GM12875 (cell line): ENCODE results near the gene ADRB2.

Experiments
- H3K4me3 ChIP-seq: one replicate; pipeline ENCODE4 v1.5.1; 2011; ENCODE audit warnings: low read depth, low read length, control low read depth
- TF ChIP-seq, protein P1 (sequence below): IDR thresholded peaks from 2 replicates; pipeline ENCODE4 v1.5.1; 2011; ENCODE audit warnings: low read depth, mild to moderate bottlenecking, control low read depth, inconsistent platforms, low read length, moderate library complexity, borderline replicate concordance; ENCODE audit not compliant: insufficient read depth

The ADRB2 gene

DNA sequence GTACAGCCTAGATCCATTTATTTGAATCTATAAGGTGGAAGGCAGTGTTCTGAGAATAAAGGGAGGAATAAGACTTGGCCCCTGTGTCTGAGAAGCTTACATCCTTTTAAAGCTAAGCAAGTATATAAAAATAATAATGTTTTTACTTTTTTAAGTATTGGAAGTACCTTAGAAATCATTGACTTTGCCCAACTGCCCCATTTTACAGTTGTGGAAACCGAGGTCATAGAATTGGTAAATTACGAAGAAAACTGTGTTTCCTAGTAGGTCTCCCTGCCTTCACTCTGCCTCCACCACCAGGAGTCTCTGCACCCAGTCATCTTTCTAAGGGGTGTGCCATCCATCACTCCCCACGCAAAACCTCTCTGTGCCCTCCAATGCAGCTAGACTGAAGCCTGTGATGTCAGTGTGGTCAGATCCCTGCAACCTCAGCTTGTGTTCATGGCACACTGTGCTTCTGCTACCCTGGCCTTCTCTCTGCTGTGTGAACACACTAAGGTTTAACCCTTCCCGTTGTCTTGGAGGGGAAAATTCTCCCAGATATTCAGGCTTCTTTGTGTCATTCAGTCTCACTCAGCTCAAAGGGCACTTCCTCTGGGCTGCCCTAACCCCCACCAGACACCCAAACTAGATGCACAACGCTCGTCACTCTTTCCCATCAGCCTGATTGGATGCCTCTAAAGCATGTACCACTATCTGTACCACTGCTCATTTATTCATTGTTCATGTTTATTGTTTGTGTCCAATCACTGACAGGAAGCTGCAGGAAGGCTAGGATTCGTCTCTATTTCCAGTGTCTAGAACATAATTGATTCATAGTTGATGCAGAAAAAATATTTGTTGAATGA is 18.2 kb downstream of the ADRB2 start:
- TF ChIP-seq, protein P1, sequence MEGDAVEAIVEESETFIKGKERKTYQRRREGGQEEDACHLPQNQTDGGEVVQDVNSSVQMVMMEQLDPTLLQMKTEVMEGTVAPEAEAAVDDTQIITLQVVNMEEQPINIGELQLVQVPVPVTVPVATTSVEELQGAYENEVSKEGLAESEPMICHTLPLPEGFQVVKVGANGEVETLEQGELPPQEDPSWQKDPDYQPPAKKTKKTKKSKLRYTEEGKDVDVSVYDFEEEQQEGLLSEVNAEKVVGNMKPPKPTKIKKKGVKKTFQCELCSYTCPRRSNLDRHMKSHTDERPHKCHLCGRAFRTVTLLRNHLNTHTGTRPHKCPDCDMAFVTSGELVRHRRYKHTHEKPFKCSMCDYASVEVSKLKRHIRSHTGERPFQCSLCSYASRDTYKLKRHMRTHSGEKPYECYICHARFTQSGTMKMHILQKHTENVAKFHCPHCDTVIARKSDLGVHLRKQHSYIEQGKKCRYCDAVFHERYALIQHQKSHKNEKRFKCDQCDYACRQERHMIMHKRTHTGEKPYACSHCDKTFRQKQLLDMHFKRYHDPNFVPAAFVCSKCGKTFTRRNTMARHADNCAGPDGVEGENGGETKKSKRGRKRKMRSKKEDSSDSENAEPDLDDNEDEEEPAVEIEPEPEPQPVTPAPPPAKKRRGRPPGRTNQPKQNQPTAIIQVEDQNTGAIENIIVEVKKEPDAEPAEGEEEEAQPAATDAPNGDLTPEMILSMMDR: no peak

DNA sequence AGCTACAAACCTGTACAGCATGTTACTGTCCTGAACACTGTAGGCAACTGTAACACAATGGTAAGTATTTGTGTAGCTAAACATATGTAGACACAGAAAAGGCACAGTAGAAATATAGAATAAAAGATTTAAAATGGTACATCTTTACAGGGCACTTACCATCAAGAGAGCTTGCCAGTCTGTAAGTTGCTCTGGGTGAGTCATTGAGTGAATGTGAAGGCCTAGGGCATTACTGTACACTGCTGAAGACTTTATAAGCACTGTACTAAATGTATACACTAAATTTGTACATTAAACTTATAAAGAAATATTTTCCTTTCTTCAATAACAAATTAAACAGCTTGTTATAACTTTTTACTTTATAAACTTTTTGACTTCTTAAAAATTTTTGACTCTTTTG is 20.5 kb downstream of the ADRB2 start:
- TF ChIP-seq, protein P1: no peak
- H3K4me3 ChIP-seq: no peak overlapping the region

More for the DNA sequence above, 18.2 kb downstream of the ADRB2 start:
- no peak overlapping the region for H3K4me3 ChIP-seq

DNA sequence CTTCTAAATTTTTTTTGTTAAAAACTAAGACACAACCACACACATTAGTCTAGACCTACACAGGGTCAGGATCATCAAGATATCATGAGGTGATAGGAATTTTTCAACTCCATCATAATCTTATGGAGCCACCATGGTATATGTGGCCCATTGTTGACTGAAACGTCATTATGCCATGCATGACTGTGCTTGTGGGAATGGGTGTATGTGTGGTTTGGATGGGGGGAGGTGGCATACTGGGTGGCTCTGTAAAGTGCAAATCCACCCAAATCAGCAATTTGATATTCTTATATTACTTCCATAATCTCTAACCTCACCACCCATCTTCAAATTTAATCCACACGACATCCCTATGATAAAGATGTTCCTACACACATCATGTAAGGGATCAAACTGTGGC is 21.0 kb downstream of the ADRB2 start:
- TF ChIP-seq, protein P1: no peak

DNA sequence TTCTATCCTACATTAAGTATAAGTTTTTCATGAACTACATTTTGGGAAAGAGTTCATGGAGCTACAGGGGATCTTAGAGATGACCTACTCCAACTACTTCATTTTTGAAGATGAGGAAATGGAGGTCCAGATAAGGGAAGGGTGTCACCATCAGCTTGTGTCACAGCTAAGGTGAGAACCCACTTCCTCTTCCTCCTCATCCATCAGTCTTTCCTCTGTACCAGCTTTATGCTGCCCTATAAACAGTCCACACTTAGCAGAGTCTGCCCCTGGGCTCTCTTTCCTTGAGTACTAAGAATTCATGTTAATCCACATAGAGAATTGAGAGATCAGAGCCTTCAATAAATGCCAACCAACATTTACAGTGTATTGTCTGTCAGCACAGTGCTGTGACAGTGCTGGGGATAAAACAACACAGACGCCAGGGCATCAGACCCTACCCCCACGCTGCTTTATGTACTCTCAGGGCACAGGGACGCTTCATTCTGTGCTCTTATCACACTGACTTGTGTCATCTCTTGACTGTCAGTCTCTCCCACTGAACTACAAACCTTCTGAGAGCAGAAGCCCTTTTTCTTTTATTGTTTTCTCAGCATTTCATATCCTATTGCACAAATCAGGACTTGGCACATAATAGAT is 22.1 kb downstream of the ADRB2 start:
- TF ChIP-seq, protein P1: no peak
- H3K4me3 ChIP-seq: no peak overlapping the region

More for the DNA sequence above, 21.0 kb downstream of the ADRB2 start:
- H3K4me3 ChIP-seq: no peak overlapping the region

DNA sequence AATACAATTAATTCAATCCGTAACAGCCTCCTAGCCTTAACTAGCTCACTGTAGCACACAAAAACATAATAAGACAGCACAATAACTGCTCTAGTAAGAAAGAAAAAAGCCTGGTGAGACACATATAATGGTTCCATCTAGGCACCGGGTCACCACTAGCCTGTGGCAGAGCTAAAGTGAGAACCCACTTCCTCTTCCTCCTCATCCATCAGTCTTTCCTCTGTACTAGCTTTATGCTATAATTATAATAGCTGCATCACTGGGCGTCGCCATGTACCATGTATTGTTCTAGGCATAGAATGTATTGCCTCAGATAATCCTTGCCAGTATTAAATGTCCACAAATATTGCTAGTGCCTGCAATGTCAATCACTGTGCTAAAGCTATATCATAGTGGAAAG is 23.1 kb downstream of the ADRB2 start:
- no peak overlapping the region for H3K4me3 ChIP-seq
- TF ChIP-seq, protein P1: no peak

DNA sequence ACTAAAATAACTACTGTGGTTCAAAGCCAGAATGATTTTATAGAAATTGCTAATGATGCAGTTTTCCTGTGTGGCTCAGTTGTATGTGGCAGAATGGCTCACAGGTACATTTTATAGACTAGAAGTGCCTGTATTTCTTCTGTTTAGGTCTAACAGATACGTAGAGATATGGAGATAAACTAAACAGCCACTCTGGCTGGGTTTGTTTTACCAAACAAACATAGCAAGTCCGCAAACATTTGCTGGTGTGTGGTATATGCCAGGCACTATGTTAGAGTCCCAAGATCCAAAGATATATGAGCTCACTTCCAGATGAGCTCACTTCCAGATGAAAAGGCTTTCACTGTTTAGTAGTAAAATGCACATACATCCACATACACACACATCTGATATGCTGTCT is 24.4 kb downstream of the ADRB2 start:
- TF ChIP-seq, protein P1: no peak
- H3K4me3 ChIP-seq: no peak overlapping the region

DNA sequence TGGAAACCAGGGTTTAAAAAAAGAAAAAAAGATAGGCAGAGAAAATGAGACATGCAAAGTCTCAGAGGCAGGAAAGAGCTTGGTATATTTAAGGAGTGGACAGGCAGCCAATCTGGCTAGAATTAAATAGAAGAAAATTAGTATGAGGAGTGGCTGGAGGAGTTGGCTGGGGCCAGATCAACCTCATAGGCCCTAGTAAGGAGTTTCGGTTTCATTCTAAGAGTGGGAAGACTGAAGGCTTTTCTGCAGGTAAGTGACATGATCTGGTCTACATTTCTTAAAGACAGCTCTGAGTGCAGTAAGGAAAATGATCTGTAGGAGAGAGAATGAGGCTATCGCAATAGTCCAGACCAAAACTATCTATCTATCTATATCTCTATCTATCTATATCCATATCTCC is 27.5 kb downstream of the ADRB2 start:
- TF ChIP-seq, protein P1: no peak

More for the DNA sequence above, 27.5 kb downstream of the ADRB2 start:
- H3K4me3 ChIP-seq: no peak overlapping the region
